Kasumi-1 (cell line): ENCODE measurements around the gene CITED2.

Experiments
- DNase-seq, 2 experiments: peaks; one replicate each; lab custom pipeline; 2025; lab: John Stamatoyannopoulos, UW

The CITED2 gene

GRCh38 chr6:139381216-139381865, 6.9 kb upstream of the CITED2 start:
- no peak for DNase-seq

GRCh38 chr6:139380611-139381010, 6.2 kb upstream of the CITED2 start:
- DNase-seq: peak; percentile 38 to 43

- peak; percentile 30 to 31 for DNase-seq
These were observed 5.7 kb upstream of the CITED2 start for GRCh38 chr6:139380168-139380567.

GRCh38 chr6:139378882-139379341, 4.5 kb upstream of the CITED2 start:
- DNase-seq: peak; percentile 15 to 22

- no peak for DNase-seq
These were observed 3.8 kb upstream of the CITED2 start for GRCh38 chr6:139378226-139378625.

GRCh38 chr6:139376604-139377218, 2.3 kb upstream of the CITED2 start:
- DNase-seq: peak in 1 of 2 experiments; percentile 20

GRCh38 chr6:139376017-139376330, 1.5 kb upstream of the CITED2 start:
- peak; percentile 69 to 71 for DNase-seq

- DNase-seq: peak; percentile 97 to 98
These were observed 973 bp upstream of the CITED2 start for GRCh38 chr6:139375226-139376016.

- peak; percentile 85 to 88 for DNase-seq
These were observed 506 bp downstream of the CITED2 start for GRCh38 chr6:139373928-139374356.

GRCh38 chr6:139373154-139373927, 1.1 kb downstream of the CITED2 start:
- DNase-seq: peak; percentile 26 to 36

- no peak for DNase-seq
These were observed 1.9 kb downstream of the CITED2 start for GRCh38 chr6:139372326-139373153.

- DNase-seq: no peak
These were observed 2.8 kb downstream of the CITED2 start for GRCh38 chr6:139371421-139372203.

GRCh38 chr6:139370999-139371345, 3.5 kb downstream of the CITED2 start:
- DNase-seq: no peak

GRCh38 chr6:139370283-139370998, 4.0 kb downstream of the CITED2 start:
- DNase-seq: peak; percentile 73 to 75

GRCh38 chr6:139369568-139370282, 4.7 kb downstream of the CITED2 start:
- DNase-seq: peak; percentile 77 to 81

- DNase-seq: no peak
These were observed 5.4 kb downstream of the CITED2 start for GRCh38 chr6:139369068-139369467.

GRCh38 chr6:139368661-139369060, 5.8 kb downstream of the CITED2 start:
- DNase-seq: no peak

- peak; percentile 63 to 68 for DNase-seq
These were observed 6.6 kb downstream of the CITED2 start for GRCh38 chr6:139367810-139368351.

GRCh38 chr6:139364982-139365379, 9.5 kb downstream of the CITED2 start:
- no peak for DNase-seq
